GM13977 (cell line): ENCODE results near the gene CEND1.

Source experiments
- DNase-seq: peaks from one replicate; pipeline ENCODE4 v3.0.0; 2012; ENCODE audit warnings: low spot score
- CTCF ChIP-seq: IDR thresholded peaks from 2 replicates; pipeline ENCODE4 v1.5.1; 2012; ENCODE audit warnings: mild to moderate bottlenecking, control low read depth; ENCODE audit not compliant: insufficient read depth; ENCODE audit errors: extremely low read depth, missing control alignments
- in situ Hi-C: fragments of 300-500 bp; cut with MboI; formaldehyde crosslinking; loops from one replicate; pipeline ENCODE4 v1.12.0; 2022; ENCODE audit warnings: low sequenced_read_pairs, low pct_unique_long_range_greater_than_20kb, mixed read lengths, inconsistent platforms; ENCODE audit not compliant: unreplicated experiment

CEND1 gene

DNA sequence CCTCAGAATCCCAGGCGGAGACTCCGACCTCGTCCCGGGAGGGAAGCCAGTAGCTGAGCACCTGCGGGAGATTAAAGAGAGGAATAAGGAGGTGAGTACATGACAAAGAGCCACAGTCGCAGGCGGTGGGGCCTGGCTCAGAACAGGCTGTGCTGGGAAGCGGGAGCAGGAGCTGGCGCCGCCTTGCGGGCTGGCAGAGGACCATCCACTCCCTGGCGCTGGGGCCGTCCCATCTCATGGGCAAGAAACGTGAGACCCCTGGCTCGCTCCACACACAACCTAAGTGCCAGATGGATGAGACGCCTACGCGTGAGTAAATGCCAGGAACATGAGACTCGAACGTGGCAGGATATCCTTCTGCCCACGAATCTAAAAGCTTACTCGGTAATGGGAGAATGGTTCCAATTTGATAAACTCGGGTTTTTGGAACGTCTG is 6.3 kb downstream of the CEND1 start:
- in situ Hi-C loops: no loop called here
- TF ChIP-seq CTCF: no peak
- DNase-seq: no peak

- in situ Hi-C loops: no loop called here
- DNase-seq: no peak
- no peak for TF ChIP-seq CTCF
These were observed 7.4 kb downstream of the CEND1 start for GRCh38 chr11:782264-783174.

DNA sequence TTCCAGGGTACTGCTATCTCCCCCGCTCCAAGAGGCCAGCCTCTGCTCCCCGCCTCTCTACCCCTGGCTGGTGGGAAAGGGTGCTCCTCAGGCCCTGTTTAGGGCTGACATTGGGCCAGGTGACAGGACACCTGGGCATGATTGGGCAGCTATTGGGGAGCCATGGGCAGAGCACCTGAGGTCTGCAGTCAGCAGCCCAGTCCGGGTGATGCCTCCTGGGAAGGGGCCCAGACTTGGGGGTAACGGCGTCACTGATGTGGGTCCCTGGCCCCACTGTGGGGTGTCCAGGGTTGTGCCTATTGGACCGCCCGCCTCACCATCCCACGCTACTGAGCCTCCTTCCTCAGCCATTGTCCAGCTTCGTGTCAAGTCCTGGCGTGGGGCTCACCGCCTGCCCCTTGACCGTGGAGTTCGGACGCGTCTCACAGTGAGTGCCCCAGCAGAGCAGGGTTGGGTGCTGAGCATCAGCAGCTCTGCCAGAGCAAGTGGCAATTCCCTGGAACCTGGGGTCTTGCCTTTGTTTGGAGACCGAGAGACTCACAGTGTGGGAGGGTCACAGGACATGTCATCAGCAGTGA is 9.8 kb downstream of the CEND1 start:
- no peak for TF ChIP-seq CTCF
- in situ Hi-C loops: no loop called here
- no peak for DNase-seq

DNA sequence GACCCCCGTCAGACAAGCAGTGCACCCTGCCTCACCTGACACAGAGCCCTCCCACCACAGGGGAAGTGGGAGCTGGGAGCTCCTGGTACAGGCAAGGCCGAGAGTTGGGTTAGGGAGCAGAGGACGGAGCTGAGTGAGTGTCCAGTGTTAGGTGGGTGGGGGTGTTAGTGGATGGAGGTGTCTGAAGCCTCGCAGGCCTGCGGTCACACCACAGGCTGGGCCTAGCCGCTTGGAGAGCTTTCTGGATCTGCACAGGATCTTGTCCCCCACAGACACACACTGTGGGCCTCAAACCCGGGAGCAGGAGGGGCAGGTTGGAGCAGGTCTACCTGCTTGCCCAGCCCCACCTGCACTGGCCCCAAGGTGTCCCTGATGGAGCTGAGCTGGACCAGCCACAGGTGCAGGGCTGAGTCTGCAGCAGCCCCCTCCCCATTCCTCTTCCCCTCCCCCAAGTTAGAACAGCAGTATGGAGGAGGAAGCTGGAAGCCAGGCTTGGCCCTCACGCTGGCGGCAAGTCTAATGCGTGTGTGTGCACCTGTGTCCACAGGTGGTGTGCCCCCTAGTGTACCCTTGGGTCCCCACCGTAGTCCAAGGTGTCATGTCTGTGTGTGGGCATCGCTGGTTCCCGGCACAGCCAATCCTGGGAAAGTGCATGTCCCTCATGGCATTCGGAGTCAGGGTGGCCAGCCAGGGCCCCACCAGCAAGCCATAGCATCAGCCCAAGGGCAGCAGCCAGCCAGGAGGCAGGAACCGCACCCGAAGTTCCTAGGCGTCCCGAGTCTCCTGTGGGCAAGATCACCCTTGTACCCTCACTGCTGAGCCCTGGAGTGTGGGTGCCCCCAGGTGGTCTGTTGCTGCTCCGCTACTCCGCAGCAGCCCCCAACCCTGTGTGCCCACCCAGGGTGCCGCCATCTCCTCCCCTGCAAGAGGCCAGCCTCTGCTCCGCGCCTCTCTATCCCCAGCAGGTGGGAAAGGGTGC is 10.6 kb downstream of the CEND1 start:
- TF ChIP-seq CTCF: no peak
- in situ Hi-C loops: no loop called here
- DNase-seq: no peak

DNA sequence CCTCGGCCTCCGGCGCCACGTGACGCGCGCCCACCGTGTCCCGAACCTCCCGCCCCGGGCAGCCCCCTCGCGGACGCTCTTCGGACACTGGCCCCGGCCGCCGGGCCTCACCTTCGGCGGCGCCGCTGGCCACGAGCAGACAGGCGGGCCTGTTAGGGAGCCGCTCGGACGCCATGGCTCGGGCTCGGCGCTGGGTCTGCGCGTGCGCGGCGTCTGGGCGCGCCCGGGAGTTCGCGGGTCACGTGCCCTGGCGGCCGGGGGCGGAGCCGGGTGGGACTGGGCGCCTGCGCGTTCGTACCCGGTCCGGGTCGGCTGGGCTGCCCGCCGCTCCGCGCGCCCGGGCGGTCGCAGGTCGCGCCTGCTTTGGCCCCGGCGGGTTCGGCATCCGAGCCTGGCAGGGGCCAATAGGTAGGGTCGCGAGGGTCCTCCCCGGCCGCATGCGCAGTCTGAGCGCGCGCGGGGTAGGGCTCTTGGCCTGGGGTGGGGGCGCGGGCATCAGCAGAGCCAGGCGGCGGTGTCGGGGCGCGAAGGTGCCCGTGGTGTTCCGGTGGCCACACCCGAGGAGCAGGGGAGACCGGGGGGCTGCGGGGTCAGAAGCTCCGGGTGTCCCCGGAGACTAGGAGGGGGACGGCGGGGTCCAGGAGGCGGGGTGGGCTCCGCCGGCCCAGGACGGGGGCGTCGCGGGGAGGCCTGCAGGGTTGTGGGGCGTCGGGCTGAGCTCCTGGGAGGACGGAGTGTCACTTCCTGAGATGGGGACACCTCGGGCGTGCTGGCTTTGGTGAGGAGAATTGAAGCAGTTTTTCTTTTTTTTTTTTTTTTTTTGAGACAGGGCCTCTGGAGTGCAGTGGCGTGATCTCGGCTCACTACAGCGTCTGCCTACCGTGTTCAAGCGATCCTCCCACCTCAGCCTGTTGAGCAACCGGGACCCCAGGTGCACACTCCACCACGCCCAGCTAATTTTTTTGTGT is 12.3 kb downstream of the CEND1 start, which contains the start of gene GATD1:
TSS of gene GATD1 (minus strand) at position 200 of the 968 bp plus-strand sequence. CDS start at position 175, 25 bp downstream.
- TF ChIP-seq CTCF: no peak
- in situ Hi-C loops: no loop called here
- peak; percentile 100 for DNase-seq
